C1 segment of cervical spinal cord (tissue), 14 donors: Measurements from ENCODE around the gene NME1.
A peak's percentile ranks its signal among the peaks of the same experiment; 100 is the strongest.
"Not testable (repeated sequence)": the region's sequence is repeated elsewhere in the genome, so short reads cannot be mapped to it uniquely, and the experiment has no call there.

Experiments
- DNase-seq, 14 donors: peaks; one replicate each; lab custom pipeline; 2025; lab: John Stamatoyannopoulos, UW

The NME1 gene

DNA sequence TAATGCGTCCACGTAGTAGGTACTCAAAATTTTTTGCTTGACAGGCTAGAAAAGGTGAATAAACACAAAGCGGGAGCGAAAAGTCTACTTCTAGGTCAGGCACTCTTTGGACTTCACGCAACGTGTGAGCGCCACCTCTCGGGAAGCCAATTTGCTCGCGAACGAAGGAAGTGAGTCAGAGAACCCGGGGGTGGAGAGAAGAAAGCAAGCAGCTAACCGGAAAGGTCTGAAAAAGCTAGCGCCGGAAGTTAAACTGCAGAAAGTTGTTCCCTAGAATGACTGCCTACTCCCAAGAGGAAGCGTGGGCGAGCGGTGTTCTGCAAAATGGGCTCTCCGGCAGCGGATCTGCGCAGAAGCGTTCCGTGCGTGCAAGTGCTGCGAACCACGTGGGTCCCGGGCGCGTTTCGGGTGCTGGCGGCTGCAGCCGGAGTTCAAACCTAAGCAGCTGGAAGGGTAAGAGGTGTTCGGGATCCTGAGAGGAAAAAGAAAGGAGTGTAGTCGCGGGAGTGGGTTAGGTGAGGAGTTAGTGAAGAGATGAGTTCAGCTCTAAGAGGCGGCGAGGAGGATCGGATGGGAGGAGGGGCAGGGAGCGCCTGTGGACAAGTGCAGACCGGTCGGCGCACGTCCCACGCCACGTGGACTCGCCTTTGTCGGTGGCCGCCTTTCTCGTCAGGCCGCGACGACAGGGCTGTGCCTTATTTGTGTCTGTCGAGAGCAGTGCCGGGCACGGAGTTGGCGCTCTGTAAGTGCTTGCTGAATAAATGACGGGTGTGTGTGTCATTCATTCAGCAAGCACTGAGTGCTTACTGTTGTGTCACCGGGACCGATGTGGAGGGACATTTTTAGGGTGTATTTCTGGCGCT, at the start of gene NME1:
NME1 (plus strand) TSS at position 350 of the 863 bp plus-strand sequence. CDS start 2,096 bp downstream, outside the sequence.
- peak; percentile 75 to 99 (median 96) for DNase-seq

- DNase-seq, result no peak
Measured at GRCh38 chr17:51107778-51108177, 45.6 kb upstream of the NME1 start.

DNA sequence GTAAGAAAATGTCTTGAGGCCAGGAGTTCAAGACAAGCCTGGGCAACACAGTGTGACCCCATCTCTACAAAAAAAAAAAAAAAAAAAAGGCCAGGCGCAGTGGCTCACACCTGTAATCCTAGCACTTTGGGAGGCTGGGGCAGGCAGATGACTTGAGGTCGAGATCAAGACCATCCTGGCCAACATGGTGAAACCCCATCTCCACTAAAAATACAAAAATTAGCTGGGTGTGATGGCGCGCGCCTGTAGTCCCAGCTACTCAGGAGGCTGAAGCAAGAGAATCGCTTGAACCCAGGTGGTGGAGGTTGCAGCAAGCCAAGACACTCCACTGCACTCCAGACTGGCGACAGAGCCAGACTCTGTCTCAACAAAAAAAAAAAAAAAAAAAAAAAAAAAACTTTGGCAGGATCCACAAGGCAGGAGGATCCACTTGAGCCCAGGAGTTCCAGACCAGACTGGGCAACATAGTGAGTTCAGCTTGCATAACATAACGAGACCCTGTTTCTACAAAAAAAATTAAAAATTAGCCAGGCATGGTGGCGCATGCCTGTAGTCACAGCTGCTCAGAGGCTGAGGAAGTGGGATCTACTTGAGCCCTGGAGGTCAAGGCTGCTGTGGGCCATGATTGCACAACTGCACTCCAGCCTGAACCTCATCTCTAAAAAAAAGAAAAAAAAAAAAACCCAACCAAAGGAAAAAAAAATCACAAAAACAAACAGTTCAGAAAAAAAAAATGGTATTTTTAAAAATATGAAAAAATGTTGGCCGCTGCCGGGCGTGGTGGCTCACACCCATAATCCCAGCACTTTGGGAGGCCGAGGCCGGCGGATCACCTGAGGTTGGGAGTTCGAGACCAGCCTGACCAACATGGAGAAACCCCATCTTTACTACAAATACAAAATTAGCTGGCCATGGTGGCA, 40.8 kb upstream of the NME1 start:
- not testable (repeated sequence) for DNase-seq

GRCh38 chr17:51115179-51115578, 38.2 kb upstream of the NME1 start:
- DNase-seq, result no peak

- peak in 3 of 14 donors; percentile 1 to 65 (median 15) for DNase-seq
Measured at GRCh38 chr17:51118330-51119195, 34.8 kb upstream of the NME1 start.

DNA sequence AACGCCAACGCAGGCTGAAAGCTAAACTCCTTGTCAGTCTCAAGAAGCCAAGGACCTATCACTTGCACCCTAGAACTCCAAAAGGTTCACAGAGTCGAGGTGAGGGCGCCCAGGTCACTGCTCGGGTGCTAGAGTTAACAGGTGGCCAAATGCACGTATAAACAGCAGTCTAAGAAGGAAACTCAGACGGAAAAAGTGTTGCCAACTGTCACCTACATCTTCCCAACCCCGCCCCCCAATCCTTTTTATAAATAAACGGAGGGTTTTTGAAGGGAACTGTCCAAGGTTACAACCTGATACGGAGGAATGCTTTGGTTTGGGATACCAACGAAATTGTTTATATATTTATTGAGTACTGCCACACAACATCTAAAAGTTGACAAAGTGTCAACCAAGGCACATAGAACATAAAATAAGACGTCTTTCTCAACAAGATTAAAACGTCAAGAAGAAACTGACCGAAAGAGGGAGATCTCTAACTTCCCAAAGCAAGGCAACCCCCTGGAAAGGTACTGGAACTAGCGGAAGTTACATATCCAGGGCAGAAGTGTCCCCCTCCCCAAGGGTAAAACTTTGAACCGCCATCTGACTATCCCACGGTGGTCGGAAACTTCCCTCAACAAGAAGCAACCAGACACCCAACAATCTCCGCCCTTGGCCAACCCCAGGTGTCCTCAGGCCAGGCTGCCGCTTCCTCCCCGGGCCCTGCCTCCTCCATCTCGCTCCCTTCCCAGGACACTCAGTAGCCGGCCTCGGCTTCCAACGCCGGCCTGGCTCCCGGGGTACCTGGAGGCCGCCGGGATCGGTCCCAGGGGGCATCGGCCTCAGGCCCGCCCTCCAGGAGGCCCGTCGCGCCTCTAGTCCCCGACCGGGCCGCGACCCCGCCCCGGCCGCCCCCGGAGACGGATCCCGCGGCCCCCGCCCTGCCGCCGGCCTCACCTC, 33.7 kb upstream of the NME1 start:
- DNase-seq, result peak in 9 of 14 donors; percentile 29 to 67 (median 43)

- DNase-seq, result peak in 1 of 14 donors; percentile 82
Measured at GRCh38 chr17:51120357-51120738, 33.0 kb upstream of the NME1 start.

- peak; percentile 52 to 94 (median 87) for DNase-seq
Measured at GRCh38 chr17:51120739-51121619, 32.4 kb upstream of the NME1 start, which contains the start of gene SPAG9. Gene SPAG9, minus strand, starts transcription at chr17:51120868. Its CDS starts 212 bp downstream, at chr17:51120656.

GRCh38 chr17:51121620-51122472, 31.5 kb upstream of the NME1 start:
- DNase-seq, result peak in 12 of 14 donors; percentile 25 to 85 (median 60)

GRCh38 chr17:51122473-51123115, 30.8 kb upstream of the NME1 start:
- DNase-seq, result not testable (repeated sequence)

DNA sequence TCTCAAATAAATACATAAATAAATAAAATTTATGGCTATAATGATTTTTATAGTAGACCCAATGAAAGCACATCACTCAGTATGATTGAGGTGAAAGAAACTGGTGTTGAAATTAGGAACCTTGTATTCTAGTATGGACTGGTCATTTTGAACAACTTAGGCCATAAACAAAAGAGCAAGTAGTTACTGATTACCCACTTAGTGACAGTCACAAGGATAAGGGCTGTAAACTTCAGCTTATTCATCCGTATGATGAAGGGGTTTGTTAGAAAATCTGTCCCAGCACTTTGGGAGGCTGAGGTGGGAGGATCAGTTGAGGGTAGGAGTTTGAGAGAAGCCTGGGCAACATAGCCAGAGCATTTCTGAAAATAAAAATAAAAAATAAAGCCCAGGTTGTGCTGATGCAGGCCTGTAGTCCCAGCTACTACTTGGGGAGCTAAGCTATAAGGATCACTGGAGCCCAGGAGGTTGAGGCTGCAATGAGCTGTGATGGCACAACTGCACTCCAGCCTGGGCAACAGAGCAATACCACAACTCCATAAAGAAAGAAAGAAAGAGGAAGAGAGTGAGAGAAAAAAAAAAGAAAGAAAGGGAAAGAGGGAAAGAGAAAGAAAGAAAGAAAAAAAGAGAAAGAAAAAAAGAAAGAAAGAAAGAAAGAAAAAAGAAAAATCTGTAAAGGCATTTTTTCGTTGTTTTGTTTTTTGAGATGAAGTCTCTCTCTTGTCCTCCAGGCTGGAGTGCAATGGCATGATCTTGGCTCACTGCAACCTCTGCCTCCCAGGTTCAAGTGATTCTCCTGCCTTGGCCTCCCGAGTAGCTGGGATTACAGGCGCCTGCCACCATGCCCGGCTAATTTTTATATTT, 28.5 kb upstream of the NME1 start:
- no peak for DNase-seq

GRCh38 chr17:51128076-51128475, 25.3 kb upstream of the NME1 start:
- DNase-seq, result no peak

GRCh38 chr17:51132964-51133319, 20.4 kb upstream of the NME1 start:
- DNase-seq, result no peak

DNA sequence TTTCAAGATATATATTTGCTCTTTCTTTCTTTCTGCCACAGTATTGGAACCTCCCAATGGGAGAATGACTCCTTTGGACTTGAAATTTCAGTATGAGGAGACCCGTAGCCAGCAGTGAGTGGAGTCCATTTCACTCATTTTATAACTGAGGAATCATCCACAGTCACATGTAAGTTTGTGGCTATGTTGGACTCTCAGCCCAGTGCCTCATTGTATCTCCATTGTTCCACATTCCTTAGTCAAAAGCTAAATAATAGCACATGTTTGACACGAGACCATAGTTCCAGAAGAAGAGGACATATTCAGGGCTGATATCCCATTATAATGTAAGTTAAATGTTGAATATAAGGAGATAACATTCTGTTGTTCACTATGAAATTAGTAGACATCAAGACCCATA, 20.0 kb upstream of the NME1 start:
- DNase-seq, result no peak

DNA sequence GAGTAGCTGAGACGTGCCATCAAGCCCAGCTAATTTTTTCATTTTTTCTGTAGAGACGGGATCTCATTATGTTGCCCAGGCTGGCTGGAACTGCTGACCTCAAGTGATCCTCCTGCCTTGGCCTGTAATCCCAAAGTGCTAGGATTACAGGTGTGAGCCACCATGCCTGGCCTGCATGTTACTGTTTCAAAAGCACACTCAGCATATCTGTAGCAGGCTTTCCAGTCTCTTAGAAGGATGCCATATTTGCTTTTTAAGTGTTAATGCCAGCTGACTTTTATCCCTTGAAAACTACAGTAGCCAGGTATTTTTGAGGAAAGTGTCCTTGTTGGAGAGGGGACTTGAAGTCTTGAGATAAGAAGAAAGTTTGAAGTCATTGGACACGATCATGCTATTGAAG, 17.4 kb upstream of the NME1 start:
- no peak for DNase-seq

- DNase-seq, result no peak
Measured at GRCh38 chr17:51142597-51142996, 10.8 kb upstream of the NME1 start.
